GM18951 (cell line): ENCODE results near the gene RAB28.

Experiments used
- POLR2A ChIP-seq: IDR thresholded peaks from 4 replicates; pipeline ENCODE4 v1.6.1; 2011; ENCODE audit warnings: mild to moderate bottlenecking; ENCODE audit not compliant: insufficient read length, insufficient read depth; ENCODE audit errors: extremely low read depth
- in situ Hi-C: fragments of 300-500 bp; cut with MboI; formaldehyde crosslinking; loops from one replicate; pipeline ENCODE4 v1.12.0; 2022; ENCODE audit warnings: low sequenced_read_pairs, mixed read lengths, inconsistent platforms; ENCODE audit not compliant: unreplicated experiment

Gene RAB28

GRCh38 chr4:13461191-13461905, 22.8 kb downstream of the RAB28 start:
- TF ChIP-seq POLR2A: no peak
- in situ Hi-C loops: no loop called here

GRCh38 chr4:13455411-13455810, 28.7 kb downstream of the RAB28 start:
- TF ChIP-seq POLR2A: no peak
- in situ Hi-C loops: no loop called here

DNA sequence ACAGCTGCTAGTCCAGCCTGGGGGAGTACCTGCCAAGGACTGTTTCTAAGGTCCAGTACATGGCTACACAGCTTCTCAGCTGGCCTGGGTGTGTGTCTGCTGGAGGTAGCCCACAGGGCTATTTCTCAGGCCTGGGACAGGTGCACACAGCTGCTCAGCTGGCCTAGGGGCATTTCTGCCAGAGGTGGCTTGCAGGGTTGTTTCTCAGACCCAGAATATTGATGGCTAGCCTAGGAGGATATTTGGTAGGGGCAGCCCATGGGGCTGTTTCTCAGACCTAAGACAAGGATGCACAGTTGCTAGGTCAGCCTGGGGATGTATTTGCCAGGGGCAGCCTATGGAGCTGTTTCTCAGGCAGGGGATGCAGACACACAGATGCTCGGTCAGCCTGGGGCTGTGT, 29.4 kb downstream of the RAB28 start:
- in situ Hi-C loops: no loop called here
- TF ChIP-seq POLR2A: no peak

DNA sequence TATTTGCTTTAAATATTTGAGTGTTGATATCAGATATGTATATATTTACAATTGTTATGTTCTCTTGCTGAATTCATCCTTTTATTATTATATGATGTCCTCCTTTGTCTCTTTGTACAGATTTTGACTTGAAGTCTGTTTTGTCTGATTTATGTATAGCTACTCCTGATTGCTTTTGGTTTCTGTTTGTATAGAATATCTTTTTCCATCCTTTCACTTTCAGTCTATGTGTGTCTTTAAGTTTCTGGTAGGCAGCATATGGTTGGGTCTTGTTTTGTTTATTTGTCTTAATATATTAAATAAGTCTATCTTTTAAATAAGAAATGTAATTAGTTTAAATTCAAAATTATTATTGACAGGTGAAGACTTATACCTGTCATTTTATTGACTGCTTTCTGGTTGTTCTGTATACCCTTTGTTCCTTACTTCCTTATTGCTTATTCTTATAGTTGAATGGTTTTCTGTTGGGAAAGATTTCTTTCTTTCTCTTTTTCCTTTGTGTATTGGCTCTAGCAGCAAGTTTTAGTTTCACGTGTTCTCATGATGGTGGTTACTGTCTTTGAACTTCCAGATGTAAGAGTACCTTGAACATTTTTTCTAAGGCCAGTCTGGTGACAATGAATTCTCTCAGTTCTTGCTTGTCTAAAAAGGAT, 31.1 kb downstream of the RAB28 start:
- no peak for TF ChIP-seq POLR2A

DNA sequence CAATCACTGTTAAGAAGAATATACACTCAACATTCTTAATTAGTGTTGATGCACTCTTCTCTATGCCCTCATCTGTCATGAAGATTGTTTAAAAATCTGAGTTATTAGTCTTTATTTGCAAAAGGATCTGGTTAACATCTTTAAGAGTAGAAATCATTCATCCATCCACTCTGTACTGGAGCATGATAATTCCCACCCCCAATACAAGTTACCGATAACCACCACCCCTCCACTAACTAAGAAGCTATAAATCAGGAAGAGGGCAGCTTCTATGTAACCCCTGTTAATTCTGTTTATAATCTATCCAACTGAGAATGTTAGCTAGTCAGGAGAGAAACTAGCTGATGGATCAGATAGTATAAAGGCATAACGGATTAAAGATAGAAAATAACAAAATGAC, 34.5 kb downstream of the RAB28 start:
- no peak for TF ChIP-seq POLR2A
- in situ Hi-C loops: no loop called here

More for the DNA sequence above, 31.1 kb downstream of the RAB28 start:
- in situ Hi-C loops: no loop called here

DNA sequence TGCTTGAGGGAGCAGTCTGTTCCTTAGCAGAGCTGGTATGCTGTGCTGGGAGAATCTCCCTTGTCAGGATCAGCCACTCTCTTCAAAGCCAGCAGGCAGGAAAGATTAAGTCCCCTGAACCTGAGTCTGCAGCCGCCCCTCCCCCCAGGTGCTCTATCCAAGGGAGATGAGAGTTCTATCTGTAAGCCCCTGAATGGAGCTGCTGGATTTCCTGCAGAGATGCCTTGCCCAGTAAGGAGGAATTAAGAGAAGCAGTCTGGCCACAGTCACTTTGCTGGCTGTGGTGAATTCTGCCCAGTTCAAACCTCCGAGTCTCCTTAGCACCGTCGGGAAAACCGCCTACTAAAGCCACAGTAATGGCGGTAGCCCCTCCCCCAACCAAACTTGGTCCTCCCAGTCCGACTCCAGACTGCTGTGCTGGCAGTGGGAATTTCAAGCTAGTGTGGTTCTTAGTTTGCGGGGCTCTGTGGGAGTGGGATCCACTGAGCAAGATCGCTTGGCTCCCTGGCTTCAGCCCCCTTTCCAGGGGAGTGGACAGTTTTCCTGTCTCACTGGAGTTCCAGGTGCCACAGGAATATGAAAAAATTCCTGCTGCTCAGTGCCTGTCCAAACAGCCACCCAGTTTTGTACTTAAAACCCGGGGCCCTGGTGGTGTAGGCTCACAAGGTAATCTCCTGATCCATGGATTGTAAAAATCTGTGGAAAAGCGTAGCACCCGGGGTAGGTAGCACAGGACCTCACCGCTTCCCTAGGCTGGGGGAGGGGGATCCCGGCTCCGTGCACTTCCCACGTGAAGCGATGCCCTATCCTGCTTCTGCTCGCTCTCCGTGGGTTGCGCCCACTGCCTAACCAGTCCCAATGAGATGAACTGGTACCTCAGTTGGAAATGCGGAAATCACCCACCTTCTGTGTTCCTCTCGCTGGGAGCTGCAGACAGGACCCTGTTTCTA, 38.0 kb downstream of the RAB28 start:
- in situ Hi-C loops: no loop called here
- TF ChIP-seq POLR2A: no peak

- no peak for TF ChIP-seq POLR2A
- in situ Hi-C loops: no loop called here
These were observed 42.6 kb downstream of the RAB28 start for GRCh38 chr4:13441506-13441905.

DNA sequence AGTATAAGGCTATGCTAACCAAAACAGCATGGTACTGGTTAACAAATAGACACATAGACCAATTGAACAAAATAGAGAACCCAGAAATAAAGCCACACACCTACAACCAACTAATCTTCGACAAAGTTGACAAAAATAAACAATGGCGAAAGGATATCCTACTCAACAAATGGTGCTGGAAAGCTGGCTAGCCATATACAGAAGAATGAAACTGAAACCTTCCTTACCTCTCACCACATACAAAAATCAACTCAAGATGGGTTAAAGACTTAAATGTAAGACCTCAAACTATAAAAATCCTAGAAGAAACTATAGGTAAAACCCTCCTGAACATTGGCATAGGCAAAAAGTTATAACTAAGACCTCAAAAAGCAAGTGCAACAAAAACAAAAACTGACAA, 47.2 kb downstream of the RAB28 start:
- in situ Hi-C loops: no loop called here
- TF ChIP-seq POLR2A: no peak

- TF ChIP-seq POLR2A: no peak
- in situ Hi-C loops: no loop called here
These were observed 51.7 kb downstream of the RAB28 start for GRCh38 chr4:13432453-13432852.

DNA sequence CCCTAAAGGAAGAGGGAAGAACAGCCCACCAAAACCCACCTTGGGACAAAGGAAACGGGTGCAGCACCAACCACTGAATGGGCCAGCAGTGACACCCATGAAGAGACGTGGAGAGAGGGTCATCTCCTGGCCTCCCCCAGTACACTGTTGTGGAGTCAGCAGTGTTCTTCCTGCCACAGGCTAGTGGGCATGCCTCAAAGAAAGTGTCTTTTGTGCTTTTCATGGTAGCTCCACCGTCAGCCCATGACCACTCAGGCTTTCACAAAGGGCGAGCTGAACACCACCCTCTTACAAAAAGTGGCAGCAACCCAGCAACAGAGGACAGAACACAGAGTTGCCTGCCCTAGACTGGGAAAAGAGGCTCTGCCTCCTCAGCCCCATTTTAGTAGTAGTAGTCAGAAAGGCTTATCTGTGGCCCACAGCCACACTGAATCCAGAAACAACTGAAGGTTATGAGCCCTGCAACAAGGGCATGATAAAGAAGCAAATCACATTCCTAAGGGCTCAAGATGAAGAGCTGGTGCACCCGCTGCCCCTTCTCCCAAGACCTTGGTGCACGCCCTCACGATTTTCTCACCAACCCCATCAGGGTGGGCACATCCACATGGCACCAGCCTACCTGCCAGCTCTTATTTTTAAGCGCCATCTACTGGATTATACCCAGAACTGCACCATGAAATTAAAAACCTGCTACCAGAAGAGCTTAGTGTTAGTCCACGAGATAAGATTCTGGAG, 53.1 kb downstream of the RAB28 start:
- no peak for TF ChIP-seq POLR2A
- in situ Hi-C loops: no loop called here

DNA sequence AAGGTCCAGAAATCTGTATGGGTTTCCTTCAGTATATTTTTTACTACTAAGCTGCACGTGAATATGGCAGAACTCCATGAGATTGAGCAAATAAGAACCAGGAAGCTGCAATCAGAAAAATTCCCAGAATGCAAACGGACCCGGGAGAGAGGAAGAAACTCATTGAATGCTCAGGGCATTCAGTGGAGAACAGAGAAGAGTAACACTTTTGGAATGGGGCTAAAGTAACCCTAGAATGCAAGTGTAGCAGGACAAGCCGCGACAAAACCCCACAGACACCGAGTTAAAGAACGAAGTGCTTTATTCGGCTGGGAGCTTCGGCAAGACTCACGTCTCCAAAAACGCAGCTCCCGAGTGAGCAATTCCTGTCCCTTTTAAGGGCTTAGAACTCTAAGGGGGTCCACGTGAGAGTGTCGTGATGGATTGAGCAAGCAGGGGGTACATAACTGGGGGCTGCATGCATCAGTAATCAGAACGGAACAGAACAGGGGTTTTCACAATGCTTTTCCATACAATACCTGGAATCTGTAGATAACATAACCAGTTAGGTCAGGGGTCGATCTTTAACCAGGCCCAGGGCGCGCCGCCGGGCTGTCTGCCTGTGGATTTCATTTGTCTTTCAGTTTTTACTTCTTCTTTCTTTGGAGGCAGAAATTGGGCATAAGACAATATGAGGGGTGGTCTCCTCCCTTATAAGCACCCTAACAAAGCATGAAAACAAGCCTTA, 56.4 kb downstream of the RAB28 start:
- no peak for TF ChIP-seq POLR2A
- in situ Hi-C loops: no loop called here

DNA sequence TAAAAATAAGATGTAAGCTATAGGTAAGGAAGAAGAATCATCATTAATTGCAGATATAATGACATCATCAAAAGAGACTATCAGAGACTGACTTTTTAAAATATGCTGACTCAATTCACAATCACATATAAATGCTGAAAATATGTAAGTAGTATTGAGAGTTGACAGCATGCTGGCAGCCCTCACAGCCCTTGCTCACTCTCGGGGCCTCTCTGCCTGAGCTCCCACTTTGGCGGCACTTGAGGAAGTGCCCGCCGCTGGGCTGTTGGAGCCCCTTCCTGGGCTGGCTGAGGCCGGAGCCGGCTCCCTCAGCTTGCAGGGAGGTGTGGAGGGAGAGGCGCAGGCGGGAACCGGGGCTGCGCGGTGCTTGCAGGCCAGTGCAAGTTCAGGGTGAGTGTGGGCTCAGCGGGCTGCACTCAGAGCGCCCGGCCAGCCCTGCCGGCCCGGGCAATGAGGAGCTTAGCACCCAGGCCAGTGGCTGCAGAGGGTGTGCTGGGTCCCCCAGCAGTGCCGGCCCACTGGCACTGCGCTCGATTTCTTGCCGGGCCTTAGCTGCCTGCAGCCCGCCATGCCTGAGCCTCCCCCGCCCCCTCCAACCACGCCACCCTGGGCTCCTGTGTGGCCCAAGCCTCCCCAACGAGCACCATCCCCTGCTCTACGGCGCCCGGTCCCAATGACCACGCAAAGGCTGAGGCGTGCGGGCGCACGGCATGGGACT, 68.9 kb downstream of the RAB28 start:
- TF ChIP-seq POLR2A: no peak
- in situ Hi-C loops: no loop called here
